Neural progenitor cell (in vitro differentiated cells): Measurements from ENCODE around the gene KLF9.

Experiments used
- CTCF ChIP-seq: fragments of 200-600 bp; sonication (generic); IDR thresholded peaks from 2 replicates; pipeline ENCODE4 v1.5.1; 2017; ENCODE audit warnings: antibody characterized with exemption, mild to moderate bottlenecking
- EZH2 ChIP-seq: fragments of 200-600 bp; sonication (generic); IDR thresholded peaks from 2 replicates; pipeline ENCODE4 v1.6.1; 2017; ENCODE audit warnings: antibody characterized with exemption, mild to moderate bottlenecking, moderate library complexity
- EZH2phosphoT487 ChIP-seq: fragments of 200-600 bp; sonication (generic); IDR thresholded peaks from 2 replicates; pipeline ENCODE4 v1.6.1; 2017; ENCODE audit warnings: antibody characterized with exemption

GRCh38 chr9:70400107-70400892, 14.2 kb downstream of the KLF9 start:
- TF ChIP-seq EZH2 (no peak), CTCF (no peak), EZH2phosphoT487 (no peak)
